Neural cell (in vitro differentiated cells): ENCODE results near the gene PTPRQ. TPM values are rescaled to one million over a fixed set of nuclear protein-coding genes. Genes with fewer than 3 reads are reported as not detected.

ENCODE experiments used
- H2AFZ ChIP-seq: fragments of 200-600, 300-800 bp; sonication (generic), shearing (Covaris generic); 2 replicates; pipeline ENCODE4 v1.6.0; 2014; ENCODE audit warnings: low read depth, mild to moderate bottlenecking, antibody characterized with exemption, low read length, moderate library complexity
- H3F3A ChIP-seq: fragments of 200-600 bp; shearing (Covaris generic); 2 replicates; pipeline ENCODE4 v1.6.1; 2016; ENCODE audit warnings: mild to moderate bottlenecking, moderate library complexity, mixed read lengths, antibody characterized with exemption, low read length; ENCODE audit not compliant: insufficient read depth, poor library complexity, severe bottlenecking
- H3K27ac ChIP-seq: fragments of 200-600, 300-800 bp; sonication (generic), shearing (Covaris generic); 2 replicates; pipeline ENCODE4 v1.5.1; 2014; ENCODE audit warnings: mild to moderate bottlenecking, low read length, moderate library complexity
- H3K27me3 ChIP-seq: fragments of 300-800, 200-600 bp; sonication (generic), shearing (Covaris generic); 2 replicates; pipeline ENCODE4 v1.6.0; 2014; ENCODE audit warnings: mild to moderate bottlenecking, low read depth, low read length, moderate library complexity; ENCODE audit not compliant: insufficient read depth
- H3K36me3 ChIP-seq: fragments of 300-800, 200-600 bp; sonication (generic), shearing (Covaris generic); 2 replicates; pipeline ENCODE4 v1.5.1; 2014; ENCODE audit warnings: mild to moderate bottlenecking, antibody characterized with exemption, low read length, moderate library complexity; ENCODE audit not compliant: insufficient read depth
- H3K4me2 ChIP-seq: fragments of 300-800, 200-600 bp; sonication (generic), shearing (Covaris generic); 2 replicates; pipeline ENCODE4 v1.6.0; 2014; ENCODE audit warnings: mild to moderate bottlenecking, low read length
- H3K4me3 ChIP-seq: fragments of 300-800, 200-600 bp; sonication (generic), shearing (Covaris generic); 2 replicates; pipeline ENCODE4 v1.5.1; 2014; ENCODE audit warnings: mild to moderate bottlenecking, low read length, moderate library complexity
- H3K79me2 ChIP-seq: fragments of 200-600 bp; shearing (Covaris generic); replicated peaks from 2 replicates; pipeline ENCODE4 v1.6.0; 2014; ENCODE audit warnings: mild to moderate bottlenecking, low read length, moderate library complexity; ENCODE audit not compliant: insufficient read depth
- H3K9ac ChIP-seq: fragments of 300-800, 200-600 bp; sonication (generic), shearing (Covaris generic); 2 replicates; pipeline ENCODE4 v1.6.1; 2016; ENCODE audit warnings: mild to moderate bottlenecking, low read length, mixed read lengths
- H3K9me2 ChIP-seq: fragments of 200-600 bp; shearing (Covaris generic); 2 replicates; pipeline ENCODE4 v1.6.1; 2016; ENCODE audit warnings: mild to moderate bottlenecking, low read length, mixed read lengths; ENCODE audit not compliant: insufficient read depth
- H3K9me3 ChIP-seq: fragments of 200-600, 300-800 bp; sonication (generic), shearing (Covaris generic); 2 replicates; pipeline ENCODE4 v1.6.1; 2016; ENCODE audit warnings: mild to moderate bottlenecking, mixed run types, low read length, moderate library complexity, mixed read lengths
- H4K20me1 ChIP-seq: fragments of 200-600 bp; shearing (Covaris generic); 2 replicates; pipeline ENCODE4 v1.6.1; 2016; ENCODE audit warnings: mild to moderate bottlenecking, mixed run types; ENCODE audit not compliant: insufficient read depth
- CTCF ChIP-seq: fragments of 450-650 bp; IDR thresholded peaks from 2 replicates; pipeline ENCODE4 v1.5.1; 2014; ENCODE audit warnings: antibody characterized with exemption, mild to moderate bottlenecking, moderate library complexity; ENCODE audit not compliant: poor library complexity, severe bottlenecking
- EP300 ChIP-seq: fragments of 450-650 bp; conservative IDR thresholded peaks from 2 replicates; pipeline ENCODE4 v1.6.1; 2014; ENCODE audit warnings: antibody characterized with exemption, mild to moderate bottlenecking, moderate library complexity; ENCODE audit not compliant: poor library complexity, severe bottlenecking
- EZH2 ChIP-seq: fragments of 200-600, 300-800 bp; shearing (Covaris generic), sonication (generic); IDR thresholded peaks from 2 replicates; pipeline ENCODE4 v1.6.1; 2014; ENCODE audit warnings: antibody characterized with exemption, low read length, borderline replicate concordance, mild to moderate bottlenecking; ENCODE audit not compliant: insufficient read depth, poor library complexity, severe bottlenecking
- MXI1 ChIP-seq: fragments of 450-650 bp; conservative IDR thresholded peaks from 2 replicates; pipeline ENCODE4 v1.6.1; 2014; ENCODE audit warnings: antibody characterized with exemption, mild to moderate bottlenecking; ENCODE audit not compliant: poor library complexity, severe bottlenecking
- POLR2AphosphoS5 ChIP-seq: IDR thresholded peaks from 2 replicates; pipeline ENCODE4 v1.6.1; 2012
- RAD21 ChIP-seq: fragments of 450-650 bp; conservative IDR thresholded peaks from 2 replicates; pipeline ENCODE4 v1.6.1; 2014; ENCODE audit warnings: antibody characterized with exemption, mild to moderate bottlenecking, moderate library complexity
- REST ChIP-seq: IDR thresholded peaks from 2 replicates; pipeline ENCODE4 v1.6.1; 2012; ENCODE audit warnings: borderline replicate concordance
- SMC3 ChIP-seq: fragments of 450-650 bp; conservative IDR thresholded peaks from 2 replicates; pipeline ENCODE4 v1.6.1; 2014; ENCODE audit warnings: antibody characterized with exemption, mild to moderate bottlenecking, moderate library complexity; ENCODE audit not compliant: poor library complexity
- TAF1 ChIP-seq: IDR thresholded peaks from 2 replicates; pipeline ENCODE4 v1.6.1; 2012; ENCODE audit warnings: low read depth
- polyA plus RNA-seq: library from polyadenylated mRNA; depleted of rRNA; stranded (reverse); fragments of >200 nt; gene quantifications from 2 replicates; pipeline ENCODE4 v1.2.3, GENCODE V29; 2014

Gene PTPRQ
- polyA plus RNA-seq, 1 donor from 2014 or later, result not detected

GRCh38 chr12:80490329-80490728 is 46.3 kb downstream of the PTPRQ start:
- Histone ChIP-seq H3K9me2 (no peaks in the 10 kb centered on the region), H3K4me2 (no peak overlapping the region), H3F3A (no peaks in the 10 kb centered on the region), H3K27ac (no peak overlapping the region), H3K9me3 (no peaks in the 10 kb centered on the region), H3K27me3 (no peaks in the 10 kb centered on the region), H3K9ac (no peak overlapping the region), H3K36me3 (no peaks in the 10 kb centered on the region), H3K79me2 (no peaks in the 10 kb centered on the region), H3K4me3 (no peak overlapping the region), H2AFZ (no peak overlapping the region), H4K20me1 (no peaks in the 10 kb centered on the region)
- no peak for TF ChIP-seq RAD21
- TF ChIP-seq MXI1, result no peak
- no peak for TF ChIP-seq POLR2AphosphoS5
- TF ChIP-seq REST, result no peak
- TF ChIP-seq SMC3, result no peak
- TF ChIP-seq EP300, result no peak
- no peak for TF ChIP-seq EZH2
- TF ChIP-seq CTCF, result no peak
- no peak for TF ChIP-seq TAF1

- no peak overlapping the region for H3K27ac ChIP-seq
- H3K27me3 ChIP-seq, result no peaks in the 10 kb centered on the region
- no peaks in the 10 kb centered on the region for H3K79me2 ChIP-seq
- no peaks in the 10 kb centered on the region for H3F3A ChIP-seq
- no peaks in the 10 kb centered on the region for H3K36me3 ChIP-seq
- H3K4me3 ChIP-seq, result no peak overlapping the region
- no peak overlapping the region for H2AFZ ChIP-seq
- TF ChIP-seq SMC3 (no peak), EP300 (no peak), EZH2 (no peak), POLR2AphosphoS5 (no peak), MXI1 (no peak), TAF1 (no peak), RAD21 (no peak), REST (no peak), CTCF (no peak)
- H3K9me2 ChIP-seq, result no peaks in the 10 kb centered on the region
- H4K20me1 ChIP-seq, result no peaks in the 10 kb centered on the region
- no peaks in the 10 kb centered on the region for H3K9me3 ChIP-seq
- H3K4me2 ChIP-seq, result no peak overlapping the region
- H3K9ac ChIP-seq, result no peak overlapping the region
Observed at GRCh38 chr12:80491166-80491565, 47.1 kb downstream of the PTPRQ start.
